Mononuclear cell (primary cell): Measurements from ENCODE around the gene KRTAP10-6. TPM values are rescaled to one million over a fixed set of nuclear protein-coding genes. Genes with fewer than 3 reads are reported as not detected.
"Not testable (repeated sequence)": the region's sequence is repeated elsewhere in the genome, so short reads cannot be mapped to it uniquely, and the experiment has no call there.

ENCODE experiments used
- H3K27me3 ChIP-seq: 2 replicates; pipeline ENCODE4 v1.6.0; 2011; ENCODE audit warnings: low read length, control low read depth; ENCODE audit not compliant: insufficient read depth
- H3K4me1 ChIP-seq: 2 replicates; pipeline ENCODE4 v1.5.1; 2011; ENCODE audit warnings: mild to moderate bottlenecking, low read length, control low read depth; ENCODE audit not compliant: insufficient read depth
- H3K4me3 ChIP-seq: 2 replicates; pipeline ENCODE4 v1.5.1; 2011; ENCODE audit warnings: mild to moderate bottlenecking, low read length, moderate library complexity
- H3K9me3 ChIP-seq: 2 replicates; pipeline ENCODE4 v1.5.1; 2011; ENCODE audit warnings: low read depth, mild to moderate bottlenecking, control low read depth, low read length
- total RNA-seq: library from RNA; depleted of rRNA; stranded (reverse); fragments of >200 nt; gene quantifications from one replicate; pipeline ENCODE4 v1.2.3, GENCODE V29; 2012

The KRTAP10-6 gene
- total RNA-seq, 1 donor, result not detected

DNA sequence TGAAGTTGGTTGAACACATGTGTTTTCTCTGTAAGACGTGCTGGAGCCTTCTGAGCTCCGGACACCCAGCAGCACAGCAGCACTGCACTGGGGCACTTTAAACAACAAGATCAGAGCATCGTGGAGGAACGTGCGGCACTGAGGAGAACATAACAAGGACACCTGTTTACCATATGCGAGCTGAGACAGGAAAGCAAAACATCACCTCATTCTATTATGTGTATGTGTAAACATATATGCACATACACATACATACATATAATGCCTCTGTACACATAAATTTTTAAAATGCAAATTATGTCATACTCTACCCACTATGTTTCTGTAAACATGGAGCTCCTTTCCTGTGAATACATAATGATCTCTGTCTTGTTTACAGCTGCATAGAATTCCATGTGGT, 3.2 kb upstream of the KRTAP10-6 start:
- no peaks in the 10 kb centered on the region for H3K9me3 ChIP-seq
- H3K4me1 ChIP-seq, result no peaks in the 10 kb centered on the region
- H3K27me3 ChIP-seq, result no peaks in the 10 kb centered on the region
- H3K4me3 ChIP-seq, result no peak overlapping the region

DNA sequence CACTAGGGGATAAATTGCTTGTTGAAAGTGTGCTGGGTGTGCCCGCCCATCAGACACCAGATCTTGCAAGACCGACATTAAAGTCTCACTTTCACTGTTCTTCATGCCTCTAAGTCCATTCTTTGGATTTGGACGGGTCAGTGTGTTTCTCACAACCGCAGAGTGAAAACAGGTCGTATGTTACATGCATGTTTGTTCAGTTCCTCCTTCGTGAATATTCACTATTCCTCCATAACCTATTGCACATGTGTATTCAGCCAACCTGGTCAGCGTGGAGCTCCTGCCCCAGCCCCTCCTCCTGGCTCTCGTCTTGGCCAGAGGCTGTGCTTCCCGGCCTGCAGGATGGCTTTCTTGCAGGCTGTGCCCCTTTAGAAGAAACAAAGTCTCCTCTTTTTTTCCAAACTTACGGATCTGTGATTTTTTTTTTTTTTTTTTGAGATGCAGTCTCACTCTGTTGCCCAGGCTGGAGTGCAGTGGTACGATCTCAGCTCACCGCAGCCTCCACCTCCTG, 2.2 kb upstream of the KRTAP10-6 start:
- H3K4me3 ChIP-seq, result no peak overlapping the region
- H3K27me3 ChIP-seq, result no peaks in the 10 kb centered on the region
- no peaks in the 10 kb centered on the region for H3K9me3 ChIP-seq
- H3K4me1 ChIP-seq, result no peaks in the 10 kb centered on the region

DNA sequence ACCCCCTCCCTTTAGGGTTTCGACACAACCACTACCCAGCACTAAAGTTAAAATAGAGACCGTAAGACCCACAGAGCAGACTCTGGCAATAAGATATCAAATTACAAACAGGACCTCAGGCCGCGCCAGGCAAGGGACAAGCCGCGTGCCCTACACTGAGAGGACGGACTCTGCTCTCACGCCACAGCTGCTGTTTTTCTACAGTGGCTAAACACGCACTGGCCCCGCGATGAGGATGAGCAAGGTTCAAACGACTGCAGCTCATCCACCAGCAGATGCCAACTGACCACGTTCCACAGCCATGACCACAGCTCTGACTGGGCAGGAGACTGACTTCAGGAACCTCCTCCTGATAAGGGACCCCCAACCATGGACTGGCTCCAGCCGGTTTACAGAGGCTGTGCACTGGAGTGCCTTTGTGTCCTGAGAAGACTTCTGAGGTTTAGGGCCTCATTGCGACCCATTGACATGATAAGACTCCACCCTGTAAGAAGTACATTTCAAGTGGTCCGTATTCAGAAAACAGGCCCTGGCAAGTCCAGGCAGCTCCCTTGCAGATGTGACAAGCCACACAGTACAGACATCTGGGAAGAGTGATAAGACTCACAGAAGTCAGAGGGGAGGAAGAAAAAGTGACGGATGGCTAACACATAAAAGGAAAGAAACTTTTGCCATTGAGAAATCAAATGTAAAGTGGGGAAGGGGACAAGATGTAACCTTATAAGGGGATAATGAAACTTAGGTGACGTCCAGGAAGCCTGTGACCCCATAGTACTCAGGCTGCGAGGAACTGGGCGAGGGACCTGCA, 1.5 kb upstream of the KRTAP10-6 start:
- Histone ChIP-seq H3K4me1 (no peaks in the 10 kb centered on the region), H3K9me3 (no peaks in the 10 kb centered on the region), H3K4me3 (no peak overlapping the region), H3K27me3 (no peaks in the 10 kb centered on the region)

DNA sequence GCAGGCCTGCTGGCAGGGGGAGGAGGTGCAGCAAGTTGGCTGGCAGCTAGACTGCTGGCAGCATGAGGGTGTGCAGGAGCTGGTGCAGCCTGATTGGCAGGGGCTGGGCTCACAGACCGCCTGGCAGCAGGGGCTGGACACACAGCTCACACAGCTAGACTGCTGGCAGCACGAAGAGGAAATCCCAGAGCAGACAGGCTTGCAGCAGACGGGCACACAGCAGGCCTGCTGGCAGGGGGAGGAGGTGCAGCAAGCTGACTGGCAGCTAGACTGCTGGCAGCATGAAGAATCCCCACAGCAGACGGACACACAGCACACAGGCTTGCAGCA, 539 bp downstream of the KRTAP10-6 start:
- H3K9me3 ChIP-seq, H3K27me3 ChIP-seq, H3K4me1 ChIP-seq, H3K4me3 ChIP-seq: not testable (repeated sequence)

DNA sequence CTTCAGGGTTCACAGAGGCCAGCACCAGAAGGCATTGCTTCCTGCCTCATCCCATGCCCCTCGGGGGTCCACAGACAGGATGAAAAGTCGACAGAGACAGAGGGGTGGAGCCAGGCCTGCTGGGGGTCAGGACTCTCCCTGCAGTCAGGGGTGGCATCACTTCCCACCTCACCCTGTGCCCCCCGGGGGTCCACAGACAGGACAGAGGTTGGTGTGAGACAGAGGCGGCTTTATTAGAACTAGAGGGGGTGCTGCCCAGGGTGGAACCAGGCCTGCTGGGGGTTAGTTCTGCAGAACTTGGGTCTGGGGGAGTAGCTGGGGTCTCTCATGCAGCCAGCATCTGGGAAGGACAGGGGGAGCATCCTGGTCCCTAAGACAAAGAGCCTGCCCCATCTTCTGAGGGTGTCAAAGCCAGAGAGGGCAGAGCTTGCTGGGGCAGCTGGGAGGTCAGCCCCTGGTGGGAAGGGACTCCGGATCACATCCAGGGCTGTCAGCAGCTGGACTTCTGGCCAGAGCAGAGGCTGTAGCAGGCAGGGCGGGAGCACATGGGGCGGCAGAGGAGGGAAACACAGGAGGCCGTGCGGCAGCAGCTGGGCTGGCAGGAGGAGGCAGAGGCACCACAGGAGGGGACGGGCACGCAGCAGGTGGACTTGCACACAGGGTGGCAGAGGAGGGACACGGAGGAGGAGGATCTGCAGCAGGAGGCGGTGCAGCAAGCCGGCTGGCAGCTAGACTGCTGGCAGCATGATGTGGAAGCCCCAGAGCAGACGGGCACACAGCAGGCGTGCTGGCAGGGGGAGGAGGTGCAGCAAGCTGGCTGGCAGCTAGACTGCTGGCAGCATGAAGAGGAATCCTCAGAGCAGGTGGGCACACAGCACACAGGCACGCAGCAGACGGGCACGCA, 1.2 kb downstream of the KRTAP10-6 start:
- not testable (repeated sequence) for H3K4me1 ChIP-seq, H3K9me3 ChIP-seq, H3K4me3 ChIP-seq, H3K27me3 ChIP-seq

DNA sequence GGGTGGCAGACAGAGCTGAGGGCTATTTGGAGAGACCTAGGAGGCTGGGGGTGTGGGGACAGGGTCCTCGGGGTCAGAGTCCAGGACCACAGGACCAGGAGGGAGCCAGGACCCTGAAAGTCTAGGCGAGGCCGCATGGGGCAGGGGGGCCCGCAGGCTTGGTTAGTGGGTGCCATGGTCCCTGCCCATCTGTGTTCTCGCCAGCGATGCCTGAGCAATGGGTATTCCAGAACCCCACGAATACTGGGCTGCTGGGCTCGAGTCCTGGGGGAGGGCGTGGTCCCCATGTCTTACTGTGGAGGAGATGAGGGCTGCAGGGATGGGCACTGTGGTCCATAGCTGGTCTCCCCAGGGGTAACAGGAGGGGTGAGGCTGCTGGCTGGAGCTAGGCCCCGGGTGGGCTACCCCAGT, 2.0 kb downstream of the KRTAP10-6 start:
- H3K4me3 ChIP-seq, result no peak overlapping the region
- no peaks in the 10 kb centered on the region for H3K4me1 ChIP-seq
- no peaks in the 10 kb centered on the region for H3K9me3 ChIP-seq
- H3K27me3 ChIP-seq, result peaks cover 3% of the 10 kb centered on the region

DNA sequence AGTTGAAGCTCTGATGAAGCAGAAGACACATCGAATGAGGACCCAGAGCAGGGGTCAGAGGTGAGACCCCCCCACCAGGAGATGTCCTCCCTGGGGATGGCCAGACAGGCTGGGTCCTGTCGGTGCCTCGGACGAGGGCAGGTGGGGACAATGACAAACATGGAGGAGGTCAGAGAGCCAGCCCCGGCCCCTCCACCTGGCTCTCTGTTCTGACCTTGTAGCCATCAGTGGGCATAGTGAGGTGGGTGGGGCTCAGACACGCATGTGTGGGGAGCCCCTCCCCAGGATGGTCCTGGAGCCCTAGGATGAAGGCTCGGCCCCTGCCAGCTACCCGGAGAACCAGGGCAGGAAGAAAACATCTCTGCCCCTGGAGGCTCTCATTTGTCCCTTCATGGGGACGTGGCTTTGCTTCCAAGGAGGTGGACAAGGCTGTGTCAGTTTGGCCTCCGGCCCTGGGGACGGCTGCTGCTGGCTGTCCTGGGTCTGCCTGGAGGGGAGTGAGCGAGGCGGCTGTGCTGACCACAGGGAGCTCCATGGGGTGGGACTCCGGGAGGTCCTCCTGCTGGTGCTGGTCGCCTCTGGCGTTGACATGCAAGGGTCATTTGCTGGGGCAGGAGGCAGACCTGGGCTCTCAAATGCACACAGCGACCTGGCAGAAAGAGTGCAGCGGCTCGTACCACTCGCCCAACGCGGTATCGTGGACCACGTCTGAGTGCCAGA, 2.6 kb downstream of the KRTAP10-6 start:
- H3K9me3 ChIP-seq, result no peaks in the 10 kb centered on the region
- H3K4me1 ChIP-seq, result no peaks in the 10 kb centered on the region

DNA sequence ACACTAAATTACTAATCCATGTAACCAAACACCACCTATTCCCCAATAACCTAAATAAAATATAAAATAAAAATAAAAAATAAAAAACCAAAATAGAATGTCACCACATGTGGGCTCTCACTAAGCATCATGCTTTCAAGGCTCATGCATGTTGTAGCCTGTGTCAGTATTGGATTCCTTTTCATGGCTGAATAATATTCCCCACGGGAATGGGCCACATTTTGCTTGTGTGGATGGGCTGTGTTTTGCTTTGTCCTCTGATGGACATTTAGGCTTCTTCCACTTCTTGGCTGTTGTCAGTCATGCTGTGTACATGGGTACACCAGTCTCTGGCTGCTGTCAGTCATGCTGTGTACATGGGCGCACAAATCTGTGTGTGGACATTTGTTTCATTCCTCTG, 3.2 kb downstream of the KRTAP10-6 start:
- Histone ChIP-seq H3K4me3 (no peak overlapping the region), H3K27me3 (peaks cover 7% of the 10 kb centered on the region), H3K4me1 (no peaks in the 10 kb centered on the region), H3K9me3 (no peaks in the 10 kb centered on the region)

More for the DNA sequence above, 2.6 kb downstream of the KRTAP10-6 start:
- Histone ChIP-seq H3K27me3 (peaks cover 4% of the 10 kb centered on the region), H3K4me3 (no peak overlapping the region)

DNA sequence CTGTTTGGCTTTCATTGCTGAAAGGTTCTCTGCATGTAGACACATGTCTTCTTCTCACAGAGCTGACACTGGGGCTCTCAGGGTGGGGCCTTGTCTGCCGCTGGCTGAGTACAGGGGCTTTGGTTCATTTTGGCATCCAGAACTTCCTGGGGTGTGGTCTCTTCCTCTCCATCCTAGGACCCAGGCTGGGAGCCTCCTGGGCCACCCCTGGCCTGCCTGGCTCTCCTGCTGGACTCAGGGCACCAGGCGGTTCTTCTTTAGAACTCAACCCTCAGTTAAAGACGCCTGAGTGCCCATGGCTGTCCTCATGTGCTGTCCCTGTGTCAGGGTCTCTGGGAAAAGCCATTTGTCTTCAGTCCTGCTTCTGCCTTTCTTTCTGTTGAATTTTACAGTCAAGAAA, 6.4 kb downstream of the KRTAP10-6 start:
- H3K4me3 ChIP-seq, result no peak overlapping the region
- H3K9me3 ChIP-seq, result no peaks in the 10 kb centered on the region
- H3K4me1 ChIP-seq, result no peaks in the 10 kb centered on the region
- H3K27me3 ChIP-seq, result peaks cover 7% of the 10 kb centered on the region

DNA sequence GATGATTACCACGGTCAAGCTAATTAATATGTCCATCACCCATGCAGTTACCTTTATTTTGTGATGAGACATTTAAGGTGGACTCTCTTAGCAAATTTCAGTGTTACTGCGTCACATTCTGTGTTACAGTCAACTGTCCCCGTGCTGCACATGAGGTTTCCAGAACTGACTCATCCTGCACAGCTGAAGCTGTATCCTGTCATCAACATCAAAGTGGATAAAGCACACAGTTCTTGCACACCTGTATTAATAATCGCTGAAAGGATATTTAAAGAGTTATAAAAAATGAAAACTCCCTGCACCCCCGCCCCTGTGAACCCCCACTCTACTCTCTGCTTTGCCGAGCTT, 8.5 kb downstream of the KRTAP10-6 start:
- Histone ChIP-seq H3K9me3 (no peaks in the 10 kb centered on the region), H3K4me1 (no peaks in the 10 kb centered on the region), H3K4me3 (no peak overlapping the region), H3K27me3 (peaks cover 7% of the 10 kb centered on the region)

DNA sequence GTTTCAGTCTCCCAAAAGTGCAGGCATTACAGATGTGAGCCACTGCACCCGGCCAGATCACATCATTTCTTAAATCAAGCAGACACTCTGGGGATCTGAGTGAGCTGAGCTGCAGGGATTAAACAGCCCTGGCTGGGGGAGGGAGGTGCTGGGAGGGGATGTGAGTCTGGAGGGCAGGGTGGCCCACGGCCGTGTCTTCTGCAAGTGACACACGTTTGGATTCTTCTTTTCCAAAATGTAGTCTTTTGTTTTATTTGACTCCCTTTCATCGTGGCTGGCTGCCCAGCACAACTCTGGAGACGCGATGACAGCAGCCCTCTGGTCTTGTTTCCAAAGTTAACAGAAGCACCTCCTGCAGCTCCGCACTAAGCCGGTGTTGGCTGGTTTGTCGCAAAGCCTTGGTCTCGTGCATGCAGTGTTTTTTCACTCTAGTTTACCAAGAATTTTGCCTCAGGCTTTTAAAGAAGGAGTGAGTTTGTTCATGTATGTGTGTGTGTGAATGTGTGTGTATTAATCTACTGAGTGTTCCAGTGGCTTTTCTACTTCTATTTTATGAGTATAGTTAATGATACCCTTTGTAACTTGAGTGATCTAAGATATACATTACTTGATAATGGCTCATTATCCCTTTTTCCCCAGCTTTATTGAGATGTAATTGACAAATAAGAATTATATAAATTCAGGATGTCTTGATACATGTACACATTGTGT, 9.1 kb downstream of the KRTAP10-6 start:
- H3K4me1 ChIP-seq, result no peaks in the 10 kb centered on the region
- H3K27me3 ChIP-seq, result peaks cover 7% of the 10 kb centered on the region
- no peak overlapping the region for H3K4me3 ChIP-seq
- no peaks in the 10 kb centered on the region for H3K9me3 ChIP-seq

DNA sequence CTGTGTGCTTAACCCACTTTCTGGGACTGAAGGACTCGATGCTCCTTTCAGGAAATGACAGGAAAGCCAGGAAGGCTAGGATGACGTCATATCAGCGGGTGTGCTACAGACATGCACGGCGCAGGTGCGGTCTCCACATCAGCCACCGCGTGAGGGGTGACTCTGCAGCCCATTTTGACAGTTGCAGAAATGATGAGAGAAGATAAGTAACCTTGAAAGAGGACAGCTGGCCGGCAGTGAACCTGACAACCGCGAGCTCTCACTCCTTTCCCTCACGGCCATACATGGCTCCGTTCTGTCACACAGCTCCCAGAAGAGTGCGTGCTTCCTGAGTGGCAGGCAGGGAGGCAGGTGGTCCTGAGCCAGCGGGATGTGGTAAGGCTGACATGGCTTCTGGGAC, 10.2 kb downstream of the KRTAP10-6 start:
- no peaks in the 10 kb centered on the region for H3K4me1 ChIP-seq
- no peak overlapping the region for H3K4me3 ChIP-seq
- peaks cover 7% of the 10 kb centered on the region for H3K27me3 ChIP-seq
- H3K9me3 ChIP-seq, result no peaks in the 10 kb centered on the region

DNA sequence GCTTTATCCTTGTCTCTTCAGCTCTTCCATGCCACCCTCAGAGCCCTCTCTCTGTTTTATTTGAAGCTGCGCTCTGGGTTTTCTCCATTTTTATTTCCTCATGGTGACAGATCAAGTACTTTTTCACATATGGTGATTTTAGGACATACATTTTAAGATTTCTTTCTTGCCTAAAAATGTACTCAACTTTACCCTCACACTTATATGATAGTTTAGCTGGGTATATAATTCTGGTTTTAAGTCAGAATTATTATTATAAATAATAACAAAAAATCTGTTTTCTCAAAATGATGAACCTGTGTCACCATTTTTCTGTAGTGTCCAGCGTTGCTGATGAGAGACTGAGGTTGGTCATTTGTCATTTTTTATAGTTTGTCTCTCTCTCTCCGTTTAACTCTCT, 11.1 kb downstream of the KRTAP10-6 start:
- H3K4me1 ChIP-seq, result no peaks in the 10 kb centered on the region
- no peak overlapping the region for H3K4me3 ChIP-seq
- H3K27me3 ChIP-seq, result peaks cover 7% of the 10 kb centered on the region
- H3K9me3 ChIP-seq, result no peaks in the 10 kb centered on the region

DNA sequence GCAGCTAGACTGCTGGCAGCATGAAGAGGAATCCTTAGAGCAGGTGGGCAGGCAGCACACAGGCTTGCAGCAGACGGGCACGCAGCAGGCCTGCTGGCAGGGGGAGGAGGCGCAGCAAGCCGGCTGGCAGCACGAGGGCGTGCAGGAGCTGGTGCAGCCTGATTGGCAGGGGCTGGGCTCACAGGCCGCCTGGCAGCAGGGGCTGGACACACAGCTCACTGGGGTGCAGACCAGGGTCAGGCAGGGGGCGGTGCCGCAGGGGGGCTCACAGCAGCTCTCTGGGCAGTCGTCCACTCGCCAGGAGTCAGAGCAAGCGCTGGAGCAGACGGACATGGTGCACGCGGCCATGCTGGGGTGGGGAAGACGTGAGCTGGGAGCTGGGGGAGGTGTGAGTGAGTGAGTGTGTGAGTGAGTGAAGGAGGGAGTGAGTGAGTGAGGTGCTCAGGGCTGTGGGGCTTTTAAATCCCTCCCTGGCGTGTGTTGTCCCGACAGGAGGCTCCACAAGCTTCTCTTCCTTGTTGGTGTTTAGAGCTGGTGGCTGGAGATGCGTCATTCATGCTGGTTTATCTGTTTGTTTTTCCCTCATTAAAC, 12.0 kb downstream of the KRTAP10-6 start, which contains the start of gene KRTAP10-5:
Gene KRTAP10-5, minus strand, starts transcription at position 374 of the 591 bp plus-strand sequence. Its CDS starts 26 bp downstream, at position 348.
- not testable (repeated sequence) for H3K27me3 ChIP-seq, H3K4me3 ChIP-seq, H3K4me1 ChIP-seq, H3K9me3 ChIP-seq
